Ishikawa (cell line): ENCODE data around the gene CIPC.
A peak's percentile ranks its signal among the peaks of the same experiment; 100 is the strongest.

ENCODE experiments used
- CEBPB ChIP-seq: IDR thresholded peaks from 2 replicates; pipeline ENCODE4 v1.6.1; 2012
- CREB1 ChIP-seq: IDR thresholded peaks from 2 replicates; pipeline ENCODE4 v1.6.1; 2012; ENCODE audit warnings: low read depth
- EGR1 ChIP-seq: IDR thresholded peaks from 2 replicates; pipeline ENCODE4 v1.6.1; 2012
- EP300 ChIP-seq: IDR thresholded peaks from 2 replicates; pipeline ENCODE4 v1.6.1; 2012; ENCODE audit warnings: borderline replicate concordance
- FOXM1 ChIP-seq: IDR thresholded peaks from 2 replicates; pipeline ENCODE4 v1.6.1; 2012; ENCODE audit warnings: low read depth, borderline replicate concordance
- NFIC ChIP-seq: IDR thresholded peaks from 2 replicates; pipeline ENCODE4 v1.6.1; 2012
- RAD21 ChIP-seq: IDR thresholded peaks from 2 replicates; pipeline ENCODE4 v1.6.1; 2012; ENCODE audit warnings: low read depth
- TAF1 ChIP-seq: IDR thresholded peaks from 2 replicates; pipeline ENCODE4 v1.6.1; 2012; ENCODE audit warnings: low read depth, mild to moderate bottlenecking
- TCF12 ChIP-seq: IDR thresholded peaks from 2 replicates; pipeline ENCODE4 v1.6.1; 2012; ENCODE audit warnings: low read depth
- TEAD4 ChIP-seq: IDR thresholded peaks from 2 replicates; pipeline ENCODE4 v1.6.1; 2012
- YY1 ChIP-seq: IDR thresholded peaks from 2 replicates; pipeline ENCODE4 v1.6.1; 2012; ENCODE audit warnings: low read depth
- ZBTB7A ChIP-seq: IDR thresholded peaks from 2 replicates; pipeline ENCODE4 v1.6.1; 2012; ENCODE audit warnings: low read depth
- TF ChIP-seq, protein P1 (sequence below): IDR thresholded peaks from 2 replicates; pipeline ENCODE4 v1.6.1; 2012
- TF ChIP-seq, protein P2 (sequence below): IDR thresholded peaks from 2 replicates; pipeline ENCODE4 v1.6.1; 2012; ENCODE audit warnings: low read depth, mild to moderate bottlenecking
- TF ChIP-seq, protein P3 (sequence below): IDR thresholded peaks from 2 replicates; pipeline ENCODE4 v1.6.1; 2012

The CIPC gene

DNA sequence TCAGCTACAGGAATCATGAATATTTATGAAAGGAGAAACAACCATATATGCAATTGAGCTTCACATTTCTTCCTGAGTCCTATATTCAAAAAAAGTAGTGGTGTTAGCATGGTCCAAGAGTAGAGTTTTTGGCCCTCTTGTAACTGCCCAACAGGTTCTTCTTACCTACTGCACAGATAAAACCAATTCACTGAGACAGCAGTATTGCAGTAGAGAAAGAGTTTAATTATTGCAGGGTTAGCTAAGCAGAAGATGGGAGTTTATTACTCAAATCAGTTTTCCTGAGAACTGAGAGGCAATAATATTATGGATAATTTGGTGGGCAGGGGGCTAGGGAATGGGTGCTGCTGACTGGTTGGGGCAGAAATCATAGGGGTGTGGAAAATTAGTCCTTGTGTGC lies 6.5 kb upstream of the CIPC start:
- TF ChIP-seq EP300, result no peak
- no peak for TF ChIP-seq FOXM1
- TF ChIP-seq, protein P1, sequence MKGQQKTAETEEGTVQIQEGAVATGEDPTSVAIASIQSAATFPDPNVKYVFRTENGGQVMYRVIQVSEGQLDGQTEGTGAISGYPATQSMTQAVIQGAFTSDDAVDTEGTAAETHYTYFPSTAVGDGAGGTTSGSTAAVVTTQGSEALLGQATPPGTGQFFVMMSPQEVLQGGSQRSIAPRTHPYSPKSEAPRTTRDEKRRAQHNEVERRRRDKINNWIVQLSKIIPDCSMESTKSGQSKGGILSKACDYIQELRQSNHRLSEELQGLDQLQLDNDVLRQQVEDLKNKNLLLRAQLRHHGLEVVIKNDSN, result no peak
- TF ChIP-seq, protein P2, sequence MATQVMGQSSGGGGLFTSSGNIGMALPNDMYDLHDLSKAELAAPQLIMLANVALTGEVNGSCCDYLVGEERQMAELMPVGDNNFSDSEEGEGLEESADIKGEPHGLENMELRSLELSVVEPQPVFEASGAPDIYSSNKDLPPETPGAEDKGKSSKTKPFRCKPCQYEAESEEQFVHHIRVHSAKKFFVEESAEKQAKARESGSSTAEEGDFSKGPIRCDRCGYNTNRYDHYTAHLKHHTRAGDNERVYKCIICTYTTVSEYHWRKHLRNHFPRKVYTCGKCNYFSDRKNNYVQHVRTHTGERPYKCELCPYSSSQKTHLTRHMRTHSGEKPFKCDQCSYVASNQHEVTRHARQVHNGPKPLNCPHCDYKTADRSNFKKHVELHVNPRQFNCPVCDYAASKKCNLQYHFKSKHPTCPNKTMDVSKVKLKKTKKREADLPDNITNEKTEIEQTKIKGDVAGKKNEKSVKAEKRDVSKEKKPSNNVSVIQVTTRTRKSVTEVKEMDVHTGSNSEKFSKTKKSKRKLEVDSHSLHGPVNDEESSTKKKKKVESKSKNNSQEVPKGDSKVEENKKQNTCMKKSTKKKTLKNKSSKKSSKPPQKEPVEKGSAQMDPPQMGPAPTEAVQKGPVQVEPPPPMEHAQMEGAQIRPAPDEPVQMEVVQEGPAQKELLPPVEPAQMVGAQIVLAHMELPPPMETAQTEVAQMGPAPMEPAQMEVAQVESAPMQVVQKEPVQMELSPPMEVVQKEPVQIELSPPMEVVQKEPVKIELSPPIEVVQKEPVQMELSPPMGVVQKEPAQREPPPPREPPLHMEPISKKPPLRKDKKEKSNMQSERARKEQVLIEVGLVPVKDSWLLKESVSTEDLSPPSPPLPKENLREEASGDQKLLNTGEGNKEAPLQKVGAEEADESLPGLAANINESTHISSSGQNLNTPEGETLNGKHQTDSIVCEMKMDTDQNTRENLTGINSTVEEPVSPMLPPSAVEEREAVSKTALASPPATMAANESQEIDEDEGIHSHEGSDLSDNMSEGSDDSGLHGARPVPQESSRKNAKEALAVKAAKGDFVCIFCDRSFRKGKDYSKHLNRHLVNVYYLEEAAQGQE, result no peak
- TF ChIP-seq YY1, result no peak
- no peak for TF ChIP-seq TCF12
- TF ChIP-seq, protein P3, sequence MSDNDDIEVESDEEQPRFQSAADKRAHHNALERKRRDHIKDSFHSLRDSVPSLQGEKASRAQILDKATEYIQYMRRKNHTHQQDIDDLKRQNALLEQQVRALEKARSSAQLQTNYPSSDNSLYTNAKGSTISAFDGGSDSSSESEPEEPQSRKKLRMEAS, result no peak
- TF ChIP-seq RAD21, result no peak
- TF ChIP-seq CEBPB, result no peak
- TF ChIP-seq NFIC, result no peak

DNA sequence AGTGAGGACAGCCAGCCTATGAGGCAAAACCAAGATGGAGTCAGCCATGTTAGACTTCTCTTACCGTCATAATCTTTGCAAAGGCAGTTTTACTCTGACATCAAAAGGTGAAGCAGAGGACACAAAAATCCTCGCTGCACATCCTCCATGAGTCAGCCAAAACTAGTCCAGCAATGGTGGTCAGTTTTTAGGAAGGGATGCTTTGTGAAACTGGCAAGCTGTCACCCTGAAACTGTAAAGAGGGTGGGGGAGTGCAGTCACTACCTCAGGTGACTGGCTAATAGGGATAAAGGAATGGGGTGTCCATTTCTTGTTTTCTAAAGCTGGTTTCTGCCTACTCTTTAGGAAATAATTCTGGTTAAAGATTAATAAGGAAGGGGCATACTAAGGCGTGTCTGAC lies 5.4 kb upstream of the CIPC start:
- no peak for TF ChIP-seq RAD21
- no peak for TF ChIP-seq NFIC
- TF ChIP-seq, protein P3, result no peak
- no peak for TF ChIP-seq FOXM1
- no peak for TF ChIP-seq CEBPB
- TF ChIP-seq TCF12, result no peak

DNA sequence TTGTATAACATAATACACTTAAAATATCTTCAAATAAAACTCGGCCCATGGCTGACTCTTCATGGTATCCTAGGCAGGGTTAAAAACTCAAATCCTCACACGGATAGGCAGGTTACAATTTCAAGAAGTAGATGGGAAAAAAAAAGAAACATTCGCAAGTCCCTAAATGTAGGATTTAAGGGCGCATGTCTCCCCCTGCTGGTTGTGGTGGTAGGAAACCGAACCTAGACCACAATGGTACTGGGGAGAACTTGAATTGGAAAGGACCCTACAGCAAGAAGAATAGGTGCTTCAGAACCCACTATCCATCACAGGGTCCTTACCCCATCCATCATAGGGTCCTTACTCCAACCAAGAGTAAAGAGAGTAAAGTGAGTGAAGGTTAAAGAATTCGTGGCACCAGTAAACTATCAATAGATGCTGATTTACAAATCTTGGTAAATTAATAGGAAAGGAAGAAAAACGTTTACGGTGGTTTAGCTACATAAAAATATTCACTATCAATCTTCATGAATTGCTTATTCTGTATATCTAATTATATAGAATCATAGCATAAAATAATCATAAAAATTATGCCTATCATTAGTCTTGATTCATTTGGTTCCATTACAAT lies 3.3 kb upstream of the CIPC start:
- TF ChIP-seq RAD21 (peak; percentile 96), NFIC (no peak)

DNA sequence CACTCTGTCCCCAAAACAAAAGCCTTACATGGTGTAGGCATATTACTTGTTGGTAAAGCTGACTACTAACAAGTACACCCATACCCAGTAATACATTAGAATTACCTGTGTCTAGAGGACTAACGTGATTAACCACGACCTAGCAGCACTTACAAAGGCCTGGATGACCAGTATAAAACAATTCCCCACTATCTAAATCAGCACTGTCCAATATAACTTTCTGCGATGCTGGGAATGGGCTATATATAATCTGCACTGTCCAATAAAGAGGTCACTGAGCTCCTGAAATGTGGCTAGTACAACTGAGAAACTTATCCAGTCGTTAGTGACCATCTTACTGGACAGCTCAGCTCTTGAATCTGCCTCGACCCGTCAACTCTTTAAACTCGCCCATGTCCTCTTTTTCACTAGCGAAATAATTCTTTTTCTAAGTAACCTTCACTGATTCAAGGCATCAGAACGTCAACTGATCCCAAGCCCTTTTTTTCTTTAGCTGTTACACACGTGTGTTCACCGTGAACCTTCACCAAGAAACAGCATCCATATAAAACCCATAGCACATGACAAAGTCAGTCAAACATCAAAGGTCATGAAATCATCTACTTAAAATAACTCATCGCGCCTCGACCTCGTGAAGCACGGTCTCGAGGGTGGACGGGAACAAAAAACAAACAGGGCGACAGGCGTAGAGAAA lies 905 bp upstream of the CIPC start:
- TF ChIP-seq CEBPB, result no peak
- TF ChIP-seq, protein P2, result no peak; the same call in 1 of the 2 replicates
- TF ChIP-seq NFIC, result no peak
- TF ChIP-seq RAD21, result no peak
- TF ChIP-seq, protein P1, result no peak
- no peak for TF ChIP-seq ZBTB7A
- TF ChIP-seq TEAD4, result no peak
- no peak for TF ChIP-seq TCF12
- TF ChIP-seq CREB1, result no peak
- TF ChIP-seq YY1, result no peak
- no peak for TF ChIP-seq EGR1
- no peak for TF ChIP-seq TAF1

DNA sequence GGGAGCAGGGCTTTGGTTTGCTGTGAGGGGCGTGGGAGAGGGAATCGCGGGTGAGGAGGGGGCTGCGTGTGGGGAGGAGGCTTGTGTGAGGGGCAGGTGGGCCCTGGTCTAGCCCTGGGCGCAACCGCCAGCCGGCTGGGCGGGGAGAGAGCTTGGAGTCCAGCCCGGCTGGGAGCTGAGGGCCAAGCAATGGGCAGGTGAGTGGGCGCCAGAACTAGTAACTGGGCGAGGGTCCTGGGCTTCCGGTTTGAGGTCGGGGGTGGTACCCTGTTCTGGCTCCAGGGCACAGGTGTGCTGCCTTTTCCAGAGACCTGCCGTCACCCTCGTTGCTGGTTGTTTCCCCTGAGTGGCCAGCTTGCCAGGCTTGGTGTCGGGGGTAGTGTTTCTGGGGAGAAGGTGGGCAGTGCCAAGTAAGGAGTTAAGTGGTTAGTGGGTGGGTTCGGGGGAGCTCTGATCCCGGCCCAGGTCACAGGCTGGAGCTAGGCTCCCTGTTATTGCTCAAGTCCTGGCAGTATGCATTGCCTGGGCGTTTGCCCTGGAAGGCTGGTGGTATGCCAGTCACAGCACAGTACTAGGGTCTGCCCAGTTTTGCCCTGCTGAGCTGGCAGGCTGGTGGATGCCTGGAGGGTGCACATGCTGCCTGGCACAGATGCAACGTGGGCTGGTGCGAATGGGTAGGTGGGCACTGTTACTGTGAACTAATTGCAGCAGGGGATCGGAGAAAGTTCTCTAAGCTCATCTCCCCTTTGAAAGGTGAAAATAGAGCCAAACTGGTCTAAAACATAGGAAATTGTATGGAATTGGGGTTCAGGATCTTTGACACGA lies 683 bp downstream of the CIPC start:
- TF ChIP-seq ZBTB7A, result peak; percentile 9; the same call in 1 of the 2 replicates
- TF ChIP-seq EGR1, result no peak

DNA sequence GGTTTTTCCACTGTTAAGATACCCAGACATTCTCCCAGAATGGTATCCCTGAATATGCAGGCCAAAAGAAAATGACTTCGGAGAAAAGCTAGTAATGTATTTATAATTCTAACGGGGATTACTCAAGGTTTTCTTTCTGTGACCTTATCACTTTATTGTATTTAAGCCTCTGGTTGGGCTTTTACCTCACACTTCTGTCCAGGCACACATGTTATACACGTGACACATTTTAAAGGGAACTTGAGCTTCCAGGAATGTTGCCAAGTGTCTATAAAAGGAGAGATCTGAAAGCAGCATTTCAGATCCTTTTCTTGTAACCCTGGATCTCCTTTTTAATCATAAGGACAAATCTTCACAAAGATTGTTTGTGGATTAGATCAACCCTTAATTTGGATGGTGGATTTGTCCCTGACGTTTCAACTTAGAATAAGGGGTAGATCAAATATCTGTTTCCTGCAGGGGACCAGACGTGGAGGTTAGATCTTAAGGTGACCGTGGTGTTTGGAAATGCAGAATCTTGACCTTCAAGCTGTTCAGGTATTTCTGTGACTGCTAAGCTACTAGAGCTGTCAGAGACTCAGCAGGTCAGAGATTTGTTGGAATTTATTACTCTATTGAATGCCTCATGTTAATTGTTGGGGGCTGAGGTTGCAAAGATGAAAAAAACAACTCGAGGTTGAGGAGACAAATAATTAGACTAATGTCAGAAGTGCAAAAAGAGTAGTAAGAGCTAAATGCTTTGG lies 1.5 kb downstream of the CIPC start:
- no peak for TF ChIP-seq ZBTB7A
- TF ChIP-seq TEAD4, result peak; percentile 58
- TF ChIP-seq EP300, result no peak
- no peak; the same call in 1 of the 2 replicates for TF ChIP-seq NFIC
- no peak for TF ChIP-seq TCF12
- TF ChIP-seq FOXM1, result no peak
- no peak for TF ChIP-seq CREB1
- TF ChIP-seq EGR1, result no peak
- TF ChIP-seq CEBPB, result no peak
- TF ChIP-seq, protein P2, result no peak
- no peak for TF ChIP-seq TAF1
- TF ChIP-seq, protein P3, result peak; percentile 95
- peak; percentile 19; the same call in 1 of the 2 replicates for TF ChIP-seq RAD21
- no peak for TF ChIP-seq YY1
- TF ChIP-seq, protein P1, result peak; percentile 71
